Measurements from ENCODE around the gene SLC66A3.
"Not testable (repeated sequence)": the region's sequence is repeated elsewhere in the genome, so short reads cannot be mapped to it uniquely, and the experiment has no call there.

Gene SLC66A3

DNA sequence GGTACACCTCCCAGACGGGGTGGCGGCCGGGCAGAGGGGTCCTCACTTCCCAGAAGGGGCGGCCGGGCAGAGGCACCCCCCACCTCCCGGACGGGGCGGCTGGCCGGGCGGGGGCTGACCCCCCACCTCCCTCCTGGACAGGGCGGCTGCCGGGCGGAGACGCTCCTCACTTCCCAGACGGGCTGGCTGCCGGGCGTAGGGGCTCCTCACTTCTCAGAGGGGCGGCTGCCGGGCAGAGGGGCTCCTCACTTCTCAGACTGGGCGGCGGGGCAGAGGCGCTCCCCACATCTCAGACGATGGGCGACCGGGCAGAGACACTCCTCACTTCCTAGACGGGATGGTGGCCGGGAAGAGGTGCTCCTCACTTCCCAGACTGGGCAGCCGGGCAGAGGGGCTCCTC, 9.8 kb downstream of the SLC66A3 start:
- DNase-seq = not testable (repeated sequence)

GRCh38 chr2:11166476-11166875, 11.2 kb downstream of the SLC66A3 start:
- DNase-seq = no peak

DNA sequence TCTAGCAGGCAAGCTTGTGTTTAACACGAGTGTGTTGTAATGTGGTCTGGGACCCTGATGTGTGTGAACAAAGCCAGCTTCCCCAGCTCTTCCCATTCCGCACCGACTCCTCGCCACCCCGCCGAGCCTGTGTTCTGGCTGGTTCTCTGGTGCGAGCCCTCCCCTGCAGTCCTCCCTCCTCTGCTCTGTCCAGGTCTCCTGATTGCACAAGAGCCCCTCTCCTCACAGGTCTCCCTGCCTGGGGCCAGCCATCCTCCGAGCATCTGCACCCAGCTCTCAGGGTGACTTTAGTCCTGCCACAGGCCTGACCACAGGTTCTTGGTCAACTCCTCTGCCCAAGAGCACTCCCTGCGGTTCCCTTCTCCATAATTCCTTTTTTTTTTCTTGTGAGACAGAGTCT, 13.2 kb downstream of the SLC66A3 start:
- DNase-seq = no peak

- DNase-seq = no peak
These were observed 14.1 kb downstream of the SLC66A3 start for GRCh38 chr2:11169333-11169732.

DNA sequence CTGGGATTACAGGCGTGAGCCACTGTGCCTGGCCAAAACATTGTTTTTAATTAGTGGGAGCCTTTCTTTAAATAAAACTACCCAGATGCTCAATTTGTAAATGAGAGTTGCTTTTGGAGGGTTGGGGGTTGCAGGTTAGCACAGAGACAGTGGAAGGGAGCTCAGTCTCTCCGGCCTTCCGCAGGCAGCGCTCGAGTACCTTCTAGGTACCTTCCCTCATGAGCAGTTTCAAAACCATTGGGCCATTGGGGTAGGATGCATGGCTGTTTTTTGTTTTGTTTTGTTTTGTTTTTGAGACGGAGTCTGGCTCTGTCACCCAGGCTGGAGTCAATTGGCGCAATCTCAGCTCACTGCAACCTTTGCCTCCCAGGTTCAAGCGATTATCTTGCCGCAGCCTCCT, 19.0 kb downstream of the SLC66A3 start:
- DNase-seq = no peak

- no peak for DNase-seq
These were observed 20.1 kb downstream of the SLC66A3 start for GRCh38 chr2:11175293-11175795.

DNA sequence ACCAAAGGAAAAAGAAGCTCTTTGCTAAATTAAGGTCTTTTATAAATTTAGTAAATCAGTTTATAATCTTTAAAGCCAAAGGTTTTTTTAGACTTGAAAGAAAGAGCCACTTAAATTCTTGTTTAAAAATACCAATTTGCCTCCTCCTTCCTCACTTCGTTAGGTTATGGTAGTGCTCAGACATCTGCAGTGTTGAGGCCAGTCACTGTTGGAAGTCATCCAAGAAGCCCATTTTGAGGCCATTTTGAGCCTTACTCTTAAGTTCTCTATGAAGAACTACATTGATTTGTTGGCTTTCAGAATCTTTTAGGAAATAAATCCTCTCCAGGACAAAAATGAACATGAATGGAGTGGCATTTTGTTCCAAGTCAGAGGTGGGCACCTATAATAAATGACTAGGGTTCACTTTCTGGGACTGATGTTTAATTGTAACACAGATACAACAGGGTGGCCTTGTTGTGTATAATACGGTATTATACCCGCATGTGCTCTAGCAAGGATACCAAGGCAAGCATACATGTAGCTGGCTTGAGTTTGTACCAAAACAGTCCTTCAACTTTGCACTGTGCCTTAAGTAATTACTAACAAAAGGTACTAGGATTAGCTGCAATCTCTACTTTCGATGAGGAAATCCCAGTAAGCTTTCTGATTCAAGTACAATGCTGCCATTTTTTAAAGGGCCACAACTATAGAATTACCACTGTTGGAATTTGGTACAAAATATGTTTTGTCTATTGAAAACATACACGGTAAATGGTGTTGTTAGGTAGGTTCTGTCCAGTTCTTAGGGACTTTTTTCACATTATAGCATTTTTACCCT, 22.8 kb downstream of the SLC66A3 start:
- no peak for DNase-seq

DNA sequence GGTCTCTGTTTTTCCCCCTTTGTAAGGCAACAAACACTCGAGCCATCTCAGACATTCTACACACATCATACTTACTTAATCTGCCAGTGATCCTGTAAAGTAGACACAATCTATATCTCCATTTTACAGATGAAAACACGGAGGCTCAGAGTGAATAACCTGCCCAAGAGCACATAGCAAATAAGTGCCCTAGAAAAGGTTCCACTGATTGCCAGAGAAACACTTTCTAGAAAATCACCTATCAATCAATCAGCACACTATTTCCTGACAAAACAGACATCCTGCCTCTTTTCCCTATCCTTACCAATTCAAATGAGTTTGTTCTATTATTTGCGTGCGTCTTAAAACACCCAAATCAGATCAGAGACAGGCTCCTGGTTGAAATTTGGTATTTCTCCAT, 23.9 kb downstream of the SLC66A3 start:
- no peak for DNase-seq

GRCh38 chr2:11179899-11180298, 24.6 kb downstream of the SLC66A3 start:
- no peak for DNase-seq

- DNase-seq = no peak
These were observed 25.4 kb downstream of the SLC66A3 start for GRCh38 chr2:11180653-11181052.

GRCh38 chr2:11182951-11183350, 27.7 kb downstream of the SLC66A3 start:
- DNase-seq = no peak

- DNase-seq = no peak
These were observed 30.9 kb downstream of the SLC66A3 start for GRCh38 chr2:11186145-11186544.

DNA sequence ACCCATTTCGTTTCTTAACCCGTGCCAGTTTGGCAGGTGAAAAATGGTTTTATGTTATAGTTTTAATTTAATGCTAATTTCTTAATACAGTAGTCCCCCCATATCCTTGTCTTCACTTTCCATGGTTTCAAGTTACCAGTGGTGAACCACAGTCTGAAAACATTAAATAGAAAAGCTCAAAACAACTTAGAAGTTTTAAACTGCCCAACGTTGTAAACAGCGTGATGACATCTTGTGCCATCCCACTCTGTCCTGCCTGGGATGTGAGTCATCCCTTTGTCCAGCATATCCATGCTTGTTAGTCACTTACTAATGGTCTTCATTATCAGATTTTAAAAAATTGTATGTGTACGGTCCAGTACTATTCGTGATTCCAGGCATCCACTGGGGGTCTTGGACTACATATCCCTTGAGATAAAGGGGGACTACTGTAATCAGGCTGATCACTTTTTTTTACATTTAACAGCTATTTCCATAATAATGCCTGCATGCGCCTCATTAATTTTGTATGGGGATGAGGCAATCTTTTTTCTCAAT, 31.9 kb downstream of the SLC66A3 start:
- DNase-seq = no peak

DNA sequence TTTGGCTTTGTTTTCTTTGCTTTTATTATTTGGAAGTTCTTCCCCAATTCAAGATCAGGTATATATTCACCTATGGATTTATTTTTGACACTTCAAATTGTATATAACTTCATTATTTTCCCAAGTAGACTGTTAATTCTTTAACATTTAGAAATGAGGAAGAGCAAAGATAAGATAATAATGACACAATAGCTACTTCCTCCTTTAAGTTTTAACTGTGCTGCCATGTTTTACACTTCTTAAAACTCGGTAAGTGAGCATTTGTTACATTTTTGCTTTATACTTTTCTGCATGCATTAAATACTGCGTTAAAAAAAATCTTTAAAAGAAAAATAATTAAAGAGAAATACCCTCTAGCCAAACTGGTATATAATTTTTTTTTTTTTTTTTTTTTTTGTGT, 32.5 kb downstream of the SLC66A3 start:
- DNase-seq = no peak

GRCh38 chr2:11196246-11196645, 41.0 kb downstream of the SLC66A3 start:
- no peak for DNase-seq

DNA sequence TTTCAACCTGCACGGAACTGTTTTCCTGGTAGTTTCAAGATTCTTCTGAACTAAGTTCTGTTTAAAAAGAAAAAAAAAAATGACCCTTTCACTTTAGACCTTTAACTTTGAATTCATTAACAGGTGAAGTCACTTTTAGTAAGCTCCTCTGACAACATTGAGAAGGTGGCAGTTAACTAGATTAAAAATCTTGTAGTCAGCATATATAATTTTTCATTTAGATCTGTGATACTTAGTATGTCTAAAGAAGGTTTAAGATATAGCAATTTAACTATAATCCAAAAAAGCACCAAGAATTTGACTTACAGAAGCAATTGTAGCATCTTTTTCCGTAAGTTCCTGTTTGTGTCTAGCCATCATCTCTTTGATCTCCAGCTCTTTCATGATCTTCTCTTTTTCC, 45.4 kb downstream of the SLC66A3 start:
- DNase-seq = no peak

DNA sequence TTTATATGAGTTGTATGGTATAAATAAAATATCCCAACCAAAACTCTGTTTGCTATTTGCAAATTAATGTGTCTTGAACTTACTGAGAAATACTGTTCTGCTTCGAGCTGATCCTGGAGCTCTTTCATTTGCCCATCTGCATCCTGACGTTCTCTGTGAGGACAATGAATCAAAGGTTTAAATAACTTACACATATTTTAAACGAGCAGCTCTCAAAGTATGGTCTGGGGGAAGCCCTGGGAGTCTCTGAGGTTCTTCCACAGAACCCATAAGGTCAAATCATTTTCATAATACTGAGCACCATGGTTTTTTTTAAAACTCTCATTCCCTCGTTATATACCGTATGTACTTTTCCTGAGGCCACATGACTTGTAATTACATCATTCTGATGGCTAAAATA, 46.7 kb downstream of the SLC66A3 start:
- DNase-seq = no peak

GRCh38 chr2:11203480-11203879, 48.2 kb downstream of the SLC66A3 start:
- DNase-seq = no peak

- DNase-seq = no peak
These were observed 52.8 kb downstream of the SLC66A3 start for GRCh38 chr2:11208083-11208482.

DNA sequence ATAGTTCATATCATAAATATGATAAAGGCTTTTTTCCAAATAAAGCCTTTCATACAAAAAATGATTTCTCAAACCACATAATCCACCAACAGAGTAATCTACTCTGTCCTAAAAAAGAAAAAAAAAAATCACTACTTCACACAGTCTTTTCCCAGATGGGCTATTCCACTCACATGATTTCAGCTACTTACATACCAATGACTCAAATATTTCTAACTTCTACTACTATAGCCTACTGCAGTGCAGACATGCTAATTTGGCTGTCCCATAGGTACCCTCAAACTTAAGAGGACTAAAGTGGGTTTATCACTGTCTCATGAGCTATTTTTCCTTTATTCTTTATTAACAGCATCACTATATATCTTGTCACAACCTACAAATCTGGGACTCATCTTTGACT, 57.4 kb downstream of the SLC66A3 start:
- DNase-seq = no peak

GRCh38 chr2:11213090-11213638, 57.9 kb downstream of the SLC66A3 start:
- no peak for DNase-seq

- no peak for DNase-seq
These were observed 58.7 kb downstream of the SLC66A3 start for GRCh38 chr2:11213975-11214374.

DNA sequence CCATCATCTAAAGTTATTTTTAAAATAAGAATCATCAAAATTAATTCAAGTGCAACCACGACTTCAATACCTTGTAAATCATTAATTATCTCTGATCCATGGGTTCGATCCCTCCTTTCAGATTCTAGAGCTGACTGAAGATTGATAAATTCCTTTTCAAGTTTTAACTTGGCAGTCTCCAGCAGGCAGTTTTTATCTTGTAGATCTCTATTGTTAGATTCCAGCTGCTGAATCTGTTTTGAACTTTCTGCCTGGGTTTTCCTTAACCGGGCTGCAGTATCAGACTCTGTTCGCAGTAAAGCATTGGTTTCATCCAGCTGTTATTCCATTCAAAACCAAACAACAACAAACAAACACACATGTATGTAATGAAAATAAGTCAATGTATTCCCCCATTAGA, 59.5 kb downstream of the SLC66A3 start:
- DNase-seq = no peak

GRCh38 chr2:11215407-11215806, 60.1 kb downstream of the SLC66A3 start:
- no peak for DNase-seq
